Natural killer cell (primary cell): Measurements from ENCODE around the gene DNMT3L. TPM values are rescaled to one million over a fixed set of nuclear protein-coding genes. Genes with fewer than 3 reads are reported as not detected.

Source experiments
- ATAC-seq, 3 donors: fragments of 150-1000 bp in 2 of 3; fragments of 200-7000 bp in 1 of 3; cut with Tn5 transposase; 1 replicate in 1 of 3; 2 replicates in 2 of 3; pipeline ENCODE4 v1.10.0; 2021; ENCODE audit warnings: mild to moderate bottlenecking in 2 of 3, moderate library complexity in 2 of 3
- DNase-seq, 2 donors: peaks; one replicate each; pipeline versions ENCODE4 v3.0.0 to v3.0.0-alpha.2; 2013 to 2021; ENCODE audit warnings: mixed read lengths in 1 of 2
- H3K27ac ChIP-seq: one replicate; pipeline ENCODE4 v1.5.1; 2013; ENCODE audit warnings: mild to moderate bottlenecking, low read length
- H3K27me3 ChIP-seq: one replicate; pipeline ENCODE4 v1.6.1; 2013; ENCODE audit warnings: low read length; ENCODE audit not compliant: control insufficient read depth, insufficient read depth
- H3K36me3 ChIP-seq: one replicate; pipeline ENCODE4 v1.6.1; 2013; ENCODE audit warnings: low read length; ENCODE audit not compliant: control insufficient read depth, insufficient read depth
- H3K4me1 ChIP-seq: one replicate; pipeline ENCODE4 v1.6.1; 2013; ENCODE audit warnings: low read length; ENCODE audit not compliant: control insufficient read depth, insufficient read depth
- H3K4me3 ChIP-seq: one replicate; pipeline ENCODE4 v1.5.1; 2013; ENCODE audit warnings: low read length
- H3K9me3 ChIP-seq: one replicate; pipeline ENCODE4 v1.6.1; 2013; ENCODE audit warnings: low read length; ENCODE audit not compliant: control insufficient read depth, insufficient read depth
- H3K27ac Mint-ChIP-seq, 2 donors: one replicate each; pipeline ENCODE4 v1.8.0; 2022; ENCODE audit warnings: mild to moderate bottlenecking in 2 of 2, mixed read lengths in 2 of 2, moderate library complexity in 1 of 2
- H3K27me3 Mint-ChIP-seq, 2 donors: one replicate each; pipeline ENCODE4 v1.8.0; 2022; ENCODE audit warnings: low read depth in 2 of 2, mixed read lengths in 2 of 2
- H3K36me3 Mint-ChIP-seq: one replicate; pipeline ENCODE4 v1.8.0; 2022; ENCODE audit warnings: mixed read lengths
- H3K4me1 Mint-ChIP-seq, 2 donors: one replicate each; pipeline ENCODE4 v1.8.0; 2022; ENCODE audit warnings: mixed read lengths in 2 of 2
- H3K4me3 Mint-ChIP-seq: one replicate; pipeline ENCODE4 v1.8.0; 2022; ENCODE audit warnings: mild to moderate bottlenecking, moderate library complexity, mixed read lengths
- H3K9me3 Mint-ChIP-seq, 2 donors: one replicate each; pipeline ENCODE4 v1.8.0; 2022; ENCODE audit warnings: mixed read lengths in 2 of 2
- WGBS: methylation state at CpG from one replicate; pipeline ENCODE4 v1.1.7; 2013; ENCODE audit warnings: missing lambda C conversion rate; ENCODE audit not compliant: insufficient coverage; 5-methylcytosine and 5-hydroxymethylcytosine counted together
- intact Hi-C: fragments of 100-400 bp; cut with micrococcal nuclease; formaldehyde crosslinking; loops from one replicate; pipeline ENCODE4 v1.14.2; 2022
- total RNA-seq, 4 donors: library from RNA; stranded (reverse); fragments of 120-200 nt in 1 of 4; gene quantifications; one replicate each; pipeline versions ENCODE4 v1.2.3 to v1.2.4, GENCODE V29; 2013 to 2022
- TF ChIP-seq, protein P1 (sequence below): fragments of 200-600 bp; IDR thresholded peaks from one replicate; pipeline ENCODE4 v1.8.0; 2022; ENCODE audit warnings: antibody characterized with exemption

Gene DNMT3L
- total RNA-seq, 3 donors from 2014 or later (not counting 1 experiment from before 2014, with no cell fraction given): not detected

- H3K27me3 Mint-ChIP-seq: no peaks in the 10 kb centered on the region
- peaks cover 3% of the 10 kb centered on the region for H3K36me3 ChIP-seq
- intact Hi-C loops: no loop called here
- TF ChIP-seq, protein P1, sequence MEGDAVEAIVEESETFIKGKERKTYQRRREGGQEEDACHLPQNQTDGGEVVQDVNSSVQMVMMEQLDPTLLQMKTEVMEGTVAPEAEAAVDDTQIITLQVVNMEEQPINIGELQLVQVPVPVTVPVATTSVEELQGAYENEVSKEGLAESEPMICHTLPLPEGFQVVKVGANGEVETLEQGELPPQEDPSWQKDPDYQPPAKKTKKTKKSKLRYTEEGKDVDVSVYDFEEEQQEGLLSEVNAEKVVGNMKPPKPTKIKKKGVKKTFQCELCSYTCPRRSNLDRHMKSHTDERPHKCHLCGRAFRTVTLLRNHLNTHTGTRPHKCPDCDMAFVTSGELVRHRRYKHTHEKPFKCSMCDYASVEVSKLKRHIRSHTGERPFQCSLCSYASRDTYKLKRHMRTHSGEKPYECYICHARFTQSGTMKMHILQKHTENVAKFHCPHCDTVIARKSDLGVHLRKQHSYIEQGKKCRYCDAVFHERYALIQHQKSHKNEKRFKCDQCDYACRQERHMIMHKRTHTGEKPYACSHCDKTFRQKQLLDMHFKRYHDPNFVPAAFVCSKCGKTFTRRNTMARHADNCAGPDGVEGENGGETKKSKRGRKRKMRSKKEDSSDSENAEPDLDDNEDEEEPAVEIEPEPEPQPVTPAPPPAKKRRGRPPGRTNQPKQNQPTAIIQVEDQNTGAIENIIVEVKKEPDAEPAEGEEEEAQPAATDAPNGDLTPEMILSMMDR: no peak
- DNase-seq: no peak
- H3K4me1 Mint-ChIP-seq: peaks cover 15 to 48% of the 10 kb centered on the region in 2 donors
- no peaks in the 10 kb centered on the region for H3K9me3 Mint-ChIP-seq
- H3K4me3 Mint-ChIP-seq: peak overlapping the region; percentile 61
- H3K27me3 ChIP-seq: no peaks in the 10 kb centered on the region
- H3K36me3 Mint-ChIP-seq: no peaks in the 10 kb centered on the region
- 74% methylated on average over 9 of the region's 9 CpGs for WGBS
- no peak overlapping the region for H3K27ac Mint-ChIP-seq
- H3K27ac ChIP-seq: no peak overlapping the region
- no peak overlapping the region for H3K4me3 ChIP-seq
- H3K4me1 ChIP-seq: peaks cover 43% of the 10 kb centered on the region
- ATAC-seq: no peak
- no peaks in the 10 kb centered on the region for H3K9me3 ChIP-seq
Observed at GRCh38 chr21:44301961-44302406, 40.3 kb upstream of the DNMT3L start.

DNA sequence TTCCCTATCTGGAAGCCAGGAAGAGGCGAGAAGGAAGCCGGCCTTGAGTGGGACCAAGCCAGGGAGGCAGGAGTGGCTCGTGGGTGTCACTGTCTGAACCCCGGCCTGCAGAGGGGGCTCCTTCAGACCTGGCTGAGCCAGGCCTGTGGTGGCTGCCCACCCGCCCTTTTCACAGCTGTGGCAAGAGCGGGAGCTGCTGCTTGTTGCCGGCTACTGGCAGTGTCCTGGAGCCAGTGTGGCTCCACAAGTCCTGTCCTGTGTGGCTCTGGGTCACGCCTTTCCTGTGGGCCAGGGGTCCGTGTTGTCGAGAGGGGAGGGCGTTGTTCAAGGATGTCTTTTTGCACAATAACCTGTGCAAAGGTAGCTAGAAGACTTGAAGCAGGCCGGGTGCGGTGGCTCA lies 39.4 kb upstream of the DNMT3L start:
- peak overlapping the region in 1 of 2 donors; percentile 52 for H3K27ac Mint-ChIP-seq
- Histone ChIP-seq H3K4me1 (peaks cover 43% of the 10 kb centered on the region), H3K27ac (no peak overlapping the region), H3K27me3 (no peaks in the 10 kb centered on the region), H3K4me3 (peak overlapping the region; percentile 47), H3K9me3 (no peaks in the 10 kb centered on the region), H3K36me3 (no peaks in the 10 kb centered on the region)
- H3K9me3 Mint-ChIP-seq: no peaks in the 10 kb centered on the region
- WGBS: 77% methylated on average over 13 of the region's 13 CpGs
- intact Hi-C loops: no loop called here
- peaks cover 15 to 48% of the 10 kb centered on the region in 2 donors for H3K4me1 Mint-ChIP-seq
- H3K4me3 Mint-ChIP-seq: peak overlapping the region; percentile 69
- no peaks in the 10 kb centered on the region for H3K36me3 Mint-ChIP-seq
- ATAC-seq (no peak), DNase-seq (no peak)
- H3K27me3 Mint-ChIP-seq: no peaks in the 10 kb centered on the region
- TF ChIP-seq, protein P1: no peak

GRCh38 chr21:44300262-44300959 lies 38.7 kb upstream of the DNMT3L start:
- Histone ChIP-seq H3K27ac (no peak overlapping the region), H3K36me3 (no peaks in the 10 kb centered on the region), H3K4me3 (peak overlapping the region; percentile 47), H3K9me3 (no peaks in the 10 kb centered on the region), H3K27me3 (no peaks in the 10 kb centered on the region), H3K4me1 (peaks cover 50% of the 10 kb centered on the region)
- Mint-ChIP-seq H3K27ac (peak overlapping the region in 1 of 2 donors; percentile 52), H3K36me3 (no peaks in the 10 kb centered on the region), H3K9me3 (no peaks in the 10 kb centered on the region), H3K4me1 (peaks cover 15 to 48% of the 10 kb centered on the region in 2 donors), H3K4me3 (peak overlapping the region; percentile 69), H3K27me3 (no peaks in the 10 kb centered on the region)
- ATAC-seq (peak; percentile 41 to 68 (median 53)), DNase-seq (peak; percentile 57 to 66)
- WGBS: under 1% methylated on average over 66 of the region's 67 CpGs
- TF ChIP-seq, protein P1: no peak
- intact Hi-C loops: no loop called here
